Sigmoid colon (tissue), 4 donors: ENCODE results near the gene PPP1R15B.

Source experiments
- CTCF ChIP-seq, 4 experiments: fragments of 450-650 bp in 3 of 4; fragments of 200-600 bp in 1 of 4; IDR thresholded peaks; one replicate each; pipeline ENCODE4 v1.5.1; 2016 to 2019; ENCODE audit warnings: antibody characterized with exemption in 4 of 4, mild to moderate bottlenecking in 3 of 4, moderate library complexity in 2 of 4
- EP300 ChIP-seq, 4 donors: sonication (generic); formaldehyde crosslinking; IDR thresholded peaks; one replicate each; pipeline ENCODE4 v1.6.1; 2017; ENCODE audit warnings: antibody characterized with exemption in 4 of 4

GRCh38 chr1:204429746-204430145, 18.1 kb upstream of the PPP1R15B start:
- TF ChIP-seq EP300 (IDR thresholded peaks at IDR 0.05) (no peak), CTCF (IDR thresholded peaks at IDR 0.05) (no peak)
